Upper lobe of left lung (tissue), 4 donors: ENCODE results near the gene FMN2.

ENCODE experiments used
- EP300 ChIP-seq, 4 donors: sonication (generic); formaldehyde crosslinking; IDR thresholded peaks; one replicate each; pipeline ENCODE4 v1.5.1; 2017; ENCODE audit warnings: antibody characterized with exemption in 4 of 4, control low read depth in 2 of 4
- POLR2A ChIP-seq, 4 donors: fragments of 450-650 bp; IDR thresholded peaks; one replicate each; pipeline ENCODE4 v1.5.1; 2016 to 2017; ENCODE audit warnings: antibody characterized with exemption in 4 of 4, mild to moderate bottlenecking in 2 of 4
- POLR2AphosphoS5 ChIP-seq, 2 donors: sonication (generic); formaldehyde crosslinking; IDR thresholded peaks; one replicate each; pipeline ENCODE4 v1.5.1; 2017; ENCODE audit warnings: antibody characterized with exemption in 2 of 2
- TF ChIP-seq, protein P1 (sequence below), 6 experiments: fragments of 450-650 bp in 4 of 6; fragments of 200-600 bp in 2 of 6; sonication (generic) in 2 of 6; IDR thresholded peaks; one replicate each; pipeline ENCODE4 v1.5.1; 2016 to 2019; ENCODE audit warnings: antibody characterized with exemption in 6 of 6

DNA sequence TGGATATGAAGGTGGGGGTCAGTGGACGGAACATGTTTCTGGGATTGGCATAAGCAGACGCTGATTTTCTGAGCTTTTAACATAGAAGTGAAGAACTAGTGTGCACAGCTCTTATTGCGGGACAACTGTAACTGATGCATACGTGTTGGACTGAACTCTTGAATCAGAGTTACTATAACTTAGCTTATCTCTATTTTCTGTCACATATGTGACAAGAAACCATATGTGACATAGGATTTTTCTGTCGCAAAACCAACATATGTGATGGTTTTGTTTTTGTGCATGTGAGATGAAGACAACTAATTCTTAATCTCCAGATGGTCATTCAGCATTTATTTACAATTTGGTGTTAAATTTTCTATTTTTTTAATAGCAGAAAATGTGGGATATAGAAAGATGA, 270.4 kb downstream of the FMN2 start:
- TF ChIP-seq POLR2A (IDR thresholded peaks at IDR 0.05) = no peak
- TF ChIP-seq, protein P1, sequence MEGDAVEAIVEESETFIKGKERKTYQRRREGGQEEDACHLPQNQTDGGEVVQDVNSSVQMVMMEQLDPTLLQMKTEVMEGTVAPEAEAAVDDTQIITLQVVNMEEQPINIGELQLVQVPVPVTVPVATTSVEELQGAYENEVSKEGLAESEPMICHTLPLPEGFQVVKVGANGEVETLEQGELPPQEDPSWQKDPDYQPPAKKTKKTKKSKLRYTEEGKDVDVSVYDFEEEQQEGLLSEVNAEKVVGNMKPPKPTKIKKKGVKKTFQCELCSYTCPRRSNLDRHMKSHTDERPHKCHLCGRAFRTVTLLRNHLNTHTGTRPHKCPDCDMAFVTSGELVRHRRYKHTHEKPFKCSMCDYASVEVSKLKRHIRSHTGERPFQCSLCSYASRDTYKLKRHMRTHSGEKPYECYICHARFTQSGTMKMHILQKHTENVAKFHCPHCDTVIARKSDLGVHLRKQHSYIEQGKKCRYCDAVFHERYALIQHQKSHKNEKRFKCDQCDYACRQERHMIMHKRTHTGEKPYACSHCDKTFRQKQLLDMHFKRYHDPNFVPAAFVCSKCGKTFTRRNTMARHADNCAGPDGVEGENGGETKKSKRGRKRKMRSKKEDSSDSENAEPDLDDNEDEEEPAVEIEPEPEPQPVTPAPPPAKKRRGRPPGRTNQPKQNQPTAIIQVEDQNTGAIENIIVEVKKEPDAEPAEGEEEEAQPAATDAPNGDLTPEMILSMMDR (IDR thresholded peaks at IDR 0.05) = no peak
- no peak for TF ChIP-seq POLR2AphosphoS5 (IDR thresholded peaks at IDR 0.05)
- TF ChIP-seq EP300 (IDR thresholded peaks at IDR 0.05) = no peak
